ENCODE results near the gene TRIM43. TPM values are rescaled to one million over a fixed set of nuclear protein-coding genes. Genes with fewer than 3 reads are reported as not detected.
"Not testable (repeated sequence)": the region's sequence is repeated elsewhere in the genome, so short reads cannot be mapped to it uniquely, and the experiment has no call there.

The TRIM43 gene
- total and polyA plus RNA-seq, 2 donors (not counting 1 experiment from before 2014, with no cell fraction given), result not detected

DNA sequence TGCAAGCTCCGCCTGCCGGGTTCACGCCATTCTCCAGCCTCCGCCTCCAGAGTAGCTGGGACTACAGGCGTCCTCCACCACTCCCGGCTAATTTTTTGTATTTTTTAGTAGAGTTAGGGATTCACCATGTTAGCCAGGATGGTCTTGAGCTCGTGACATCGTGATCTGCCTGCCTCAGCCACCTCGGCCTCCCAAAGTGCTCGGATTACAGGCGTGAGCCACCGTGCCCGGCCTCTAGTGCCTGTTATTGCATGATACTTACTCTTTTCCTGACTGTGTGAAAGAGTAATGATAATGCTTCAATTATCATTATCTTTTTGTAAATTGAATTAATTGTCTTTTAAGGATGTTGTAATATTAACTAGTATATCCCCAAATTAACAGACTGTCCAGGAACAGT, 1.2 kb downstream of the TRIM43 start:
- not testable (repeated sequence) for H4K20me1 ChIP-seq (ENCODE audit: control insufficient read depth, extremely low read depth, insufficient read depth, low read length); H3K27ac ChIP-seq (ENCODE audit: insufficient read depth, low read length); H3K4me1 ChIP-seq (ENCODE audit: control insufficient read depth, extremely low read depth, insufficient read depth, low read length); H3K36me3 ChIP-seq (ENCODE audit: control insufficient read depth, insufficient read depth, low read length); H3K9me3 ChIP-seq (ENCODE audit: control insufficient read depth, insufficient read depth, low read depth, low read length); H3K9ac ChIP-seq (ENCODE audit: insufficient read depth, low read length); H3K79me2 ChIP-seq (ENCODE audit: control insufficient read depth, insufficient read depth, low read length); H3K4me2 ChIP-seq (ENCODE audit: extremely low read depth, insufficient read depth, low read length); H2AFZ ChIP-seq (ENCODE audit: low read length); H3K4me3 ChIP-seq (replicated peaks in 1 of 4; ENCODE audit: control extremely low read depth in 1 of 4, insufficient read depth in 1 of 4, low read depth in 3 of 4, low read length in 4 of 4); DNase-seq (ENCODE audit: low read depth in 2 of 2); H3K27me3 ChIP-seq (ENCODE audit: control insufficient read depth, insufficient read depth, low read length)

DNA sequence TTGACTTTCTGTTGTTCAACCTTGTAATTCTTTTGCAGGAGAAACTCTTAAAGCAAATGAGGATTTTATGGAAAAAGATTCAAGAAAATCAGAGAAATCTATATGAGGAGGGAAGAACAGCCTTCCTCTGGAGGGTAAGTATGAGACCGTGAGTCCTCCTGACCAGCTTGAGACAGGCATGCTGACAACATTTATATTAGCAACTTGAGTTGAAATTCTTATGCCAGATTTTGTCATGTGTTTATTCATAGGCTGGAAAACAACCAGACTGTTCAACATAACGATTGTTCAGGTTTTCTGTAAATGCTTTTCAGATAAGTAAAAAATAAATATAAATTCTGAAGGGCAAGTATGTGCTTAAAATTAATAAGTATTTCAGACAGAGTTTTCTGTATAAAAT, 3.2 kb downstream of the TRIM43 start:
- not testable (repeated sequence) for H4K20me1 ChIP-seq (ENCODE audit: control insufficient read depth, extremely low read depth, insufficient read depth, low read length); H3K4me3 ChIP-seq (replicated peaks in 1 of 4; ENCODE audit: control extremely low read depth in 1 of 4, insufficient read depth in 1 of 4, low read depth in 3 of 4, low read length in 4 of 4); H2AFZ ChIP-seq (ENCODE audit: low read length); H3K9me3 ChIP-seq (ENCODE audit: control insufficient read depth, insufficient read depth, low read depth, low read length); H3K27me3 ChIP-seq (ENCODE audit: control insufficient read depth, insufficient read depth, low read length); DNase-seq (ENCODE audit: low read depth in 2 of 2); H3K4me1 ChIP-seq (ENCODE audit: control insufficient read depth, extremely low read depth, insufficient read depth, low read length); H3K36me3 ChIP-seq (ENCODE audit: control insufficient read depth, insufficient read depth, low read length); H3K27ac ChIP-seq (ENCODE audit: insufficient read depth, low read length); H3K9ac ChIP-seq (ENCODE audit: insufficient read depth, low read length); H3K79me2 ChIP-seq (ENCODE audit: control insufficient read depth, insufficient read depth, low read length); H3K4me2 ChIP-seq (ENCODE audit: extremely low read depth, insufficient read depth, low read length)

DNA sequence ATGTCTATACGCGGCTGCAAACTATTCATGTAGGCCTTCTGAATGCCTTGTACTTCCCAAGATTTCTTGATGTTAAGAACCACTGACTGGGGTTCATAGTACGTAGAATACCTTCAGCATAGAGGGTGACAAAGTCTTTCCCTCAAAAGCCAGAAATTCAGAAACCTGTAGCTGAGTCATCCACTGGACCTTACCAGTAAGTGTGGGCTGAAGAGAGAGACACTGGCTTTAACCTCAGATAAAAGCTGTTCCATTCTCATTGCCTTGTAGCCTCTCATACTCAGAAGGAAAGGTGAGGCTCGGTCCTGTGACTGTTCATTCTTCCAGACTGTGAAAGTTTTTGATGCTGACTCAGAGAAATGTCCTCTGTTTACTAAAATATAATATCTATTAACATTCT, 9.5 kb downstream of the TRIM43 start:
- H3K4me1 ChIP-seq (ENCODE audit: control insufficient read depth, extremely low read depth, insufficient read depth, low read length); DNase-seq (ENCODE audit: low read depth in 2 of 2); H3K36me3 ChIP-seq (ENCODE audit: control insufficient read depth, insufficient read depth, low read length); H3K79me2 ChIP-seq (ENCODE audit: control insufficient read depth, insufficient read depth, low read length); H3K9ac ChIP-seq (ENCODE audit: insufficient read depth, low read length); H3K9me3 ChIP-seq (ENCODE audit: control insufficient read depth, insufficient read depth, low read depth, low read length); H2AFZ ChIP-seq (ENCODE audit: low read length); H3K4me2 ChIP-seq (ENCODE audit: extremely low read depth, insufficient read depth, low read length); H3K27ac ChIP-seq (ENCODE audit: insufficient read depth, low read length); H3K4me3 ChIP-seq (replicated peaks in 1 of 4; ENCODE audit: control extremely low read depth in 1 of 4, insufficient read depth in 1 of 4, low read depth in 3 of 4, low read length in 4 of 4); H3K27me3 ChIP-seq (ENCODE audit: control insufficient read depth, insufficient read depth, low read length); H4K20me1 ChIP-seq (ENCODE audit: control insufficient read depth, extremely low read depth, insufficient read depth, low read length): not testable (repeated sequence)

DNA sequence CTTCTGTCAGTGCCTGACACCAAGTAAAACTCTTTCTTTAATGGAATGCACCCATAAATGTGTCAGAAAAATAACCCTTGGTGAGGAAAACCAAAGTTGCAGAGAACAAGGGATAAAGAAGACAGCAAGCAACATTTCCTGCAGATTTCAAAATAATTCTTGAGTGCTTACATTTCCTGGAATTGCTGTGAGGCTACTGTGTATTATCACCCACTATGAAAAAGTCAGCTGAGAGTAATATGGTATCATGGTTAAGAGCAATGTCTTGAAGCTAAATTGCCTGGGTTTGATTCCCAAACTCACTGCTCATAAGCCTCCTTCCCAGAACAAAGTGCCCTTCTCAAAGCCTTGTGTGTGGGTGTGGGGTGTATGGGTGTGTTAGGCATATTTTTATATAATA, 10.3 kb downstream of the TRIM43 start:
- H3K27ac ChIP-seq (ENCODE audit: insufficient read depth, low read length); H3K36me3 ChIP-seq (ENCODE audit: control insufficient read depth, insufficient read depth, low read length); H2AFZ ChIP-seq (ENCODE audit: low read length); H3K4me2 ChIP-seq (ENCODE audit: extremely low read depth, insufficient read depth, low read length); H3K4me3 ChIP-seq (replicated peaks in 1 of 4; ENCODE audit: control extremely low read depth in 1 of 4, insufficient read depth in 1 of 4, low read depth in 3 of 4, low read length in 4 of 4); DNase-seq (ENCODE audit: low read depth in 2 of 2); H3K79me2 ChIP-seq (ENCODE audit: control insufficient read depth, insufficient read depth, low read length); H3K4me1 ChIP-seq (ENCODE audit: control insufficient read depth, extremely low read depth, insufficient read depth, low read length); H3K9ac ChIP-seq (ENCODE audit: insufficient read depth, low read length); H3K27me3 ChIP-seq (ENCODE audit: control insufficient read depth, insufficient read depth, low read length); H3K9me3 ChIP-seq (ENCODE audit: control insufficient read depth, insufficient read depth, low read depth, low read length); H4K20me1 ChIP-seq (ENCODE audit: control insufficient read depth, extremely low read depth, insufficient read depth, low read length): not testable (repeated sequence)

DNA sequence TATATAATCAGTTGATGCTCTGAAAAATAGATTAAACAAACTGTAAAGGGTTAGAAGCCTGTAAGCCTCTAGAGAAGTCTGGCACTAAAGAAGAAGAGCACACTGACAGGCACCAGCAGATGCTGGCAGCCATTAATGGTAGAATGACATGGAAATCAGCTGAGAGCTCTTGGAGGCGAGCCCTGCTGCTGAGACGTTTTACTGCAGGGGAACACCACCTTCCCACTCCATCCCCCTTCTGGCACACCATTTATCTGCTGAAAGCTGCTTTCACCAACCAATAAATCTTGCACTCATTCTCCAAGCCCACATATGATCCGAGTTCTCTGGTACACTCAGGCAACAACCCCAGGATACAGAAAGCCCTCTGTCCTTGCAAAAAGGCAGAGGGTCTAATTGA, 16.6 kb downstream of the TRIM43 start:
- H3K9me3 ChIP-seq (ENCODE audit: control insufficient read depth, insufficient read depth, low read depth, low read length); H3K27me3 ChIP-seq (ENCODE audit: control insufficient read depth, insufficient read depth, low read length); H4K20me1 ChIP-seq (ENCODE audit: control insufficient read depth, extremely low read depth, insufficient read depth, low read length): not testable (repeated sequence)

DNA sequence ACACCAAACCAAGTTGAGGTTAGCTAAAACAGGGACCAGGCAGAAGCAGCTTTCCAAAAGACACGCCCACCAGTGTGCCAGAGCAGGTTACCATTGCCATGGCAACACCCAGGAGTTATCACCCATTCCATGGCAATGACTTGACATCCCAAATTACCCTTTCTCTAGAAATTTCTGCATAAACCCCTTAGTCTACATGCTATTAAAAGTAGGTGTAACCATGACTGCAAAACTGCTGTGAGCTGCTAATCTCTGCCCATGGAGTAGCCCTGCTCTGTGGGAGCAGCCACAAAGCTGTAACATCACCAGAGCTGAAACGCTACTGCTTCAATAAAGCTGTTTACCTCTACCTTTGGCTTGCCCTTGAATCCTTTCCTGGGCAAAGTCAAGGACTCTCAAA, 18.0 kb downstream of the TRIM43 start:
- not testable (repeated sequence) for H3K4me3 ChIP-seq (replicated peaks in 1 of 4; ENCODE audit: control extremely low read depth in 1 of 4, insufficient read depth in 1 of 4, low read depth in 3 of 4, low read length in 4 of 4); DNase-seq (ENCODE audit: low read depth in 2 of 2); H3K9ac ChIP-seq (ENCODE audit: insufficient read depth, low read length); H3K4me1 ChIP-seq (ENCODE audit: control insufficient read depth, extremely low read depth, insufficient read depth, low read length); H3K4me2 ChIP-seq (ENCODE audit: extremely low read depth, insufficient read depth, low read length); H3K79me2 ChIP-seq (ENCODE audit: control insufficient read depth, insufficient read depth, low read length); H3K9me3 ChIP-seq (ENCODE audit: control insufficient read depth, insufficient read depth, low read depth, low read length); H3K27ac ChIP-seq (ENCODE audit: insufficient read depth, low read length); H4K20me1 ChIP-seq (ENCODE audit: control insufficient read depth, extremely low read depth, insufficient read depth, low read length); H2AFZ ChIP-seq (ENCODE audit: low read length); H3K27me3 ChIP-seq (ENCODE audit: control insufficient read depth, insufficient read depth, low read length); H3K36me3 ChIP-seq (ENCODE audit: control insufficient read depth, insufficient read depth, low read length)

More for the DNA sequence above, 16.6 kb downstream of the TRIM43 start:
- not testable (repeated sequence) for H3K9ac ChIP-seq (ENCODE audit: insufficient read depth, low read length); H3K36me3 ChIP-seq (ENCODE audit: control insufficient read depth, insufficient read depth, low read length); H3K4me3 ChIP-seq (replicated peaks in 1 of 4; ENCODE audit: control extremely low read depth in 1 of 4, insufficient read depth in 1 of 4, low read depth in 3 of 4, low read length in 4 of 4); H3K4me1 ChIP-seq (ENCODE audit: control insufficient read depth, extremely low read depth, insufficient read depth, low read length); H3K79me2 ChIP-seq (ENCODE audit: control insufficient read depth, insufficient read depth, low read length); DNase-seq (ENCODE audit: low read depth in 2 of 2); H3K4me2 ChIP-seq (ENCODE audit: extremely low read depth, insufficient read depth, low read length); H2AFZ ChIP-seq (ENCODE audit: low read length); H3K27ac ChIP-seq (ENCODE audit: insufficient read depth, low read length)

DNA sequence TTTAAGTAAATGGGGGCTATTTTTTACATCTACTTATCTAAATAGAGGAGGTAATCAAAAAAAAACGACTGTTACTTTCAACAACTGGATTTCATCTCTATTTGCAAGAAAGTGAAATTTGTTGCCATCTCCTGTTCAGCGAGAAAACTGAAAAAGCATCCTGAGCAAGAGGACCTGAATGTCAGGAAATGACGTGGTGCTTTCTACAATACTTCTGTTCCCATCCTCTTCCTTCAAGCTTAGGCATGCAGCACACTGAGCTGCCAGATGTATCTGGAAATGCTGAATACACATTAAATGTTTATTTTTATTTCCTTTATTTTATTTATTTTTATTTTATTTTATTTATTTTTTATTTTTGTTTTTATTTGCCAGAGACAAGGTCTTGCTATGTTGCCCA, 21.2 kb downstream of the TRIM43 start:
- not testable (repeated sequence) for H3K9me3 ChIP-seq (ENCODE audit: control insufficient read depth, insufficient read depth, low read depth, low read length); H2AFZ ChIP-seq (ENCODE audit: low read length); H3K27me3 ChIP-seq (ENCODE audit: control insufficient read depth, insufficient read depth, low read length); DNase-seq (ENCODE audit: low read depth in 2 of 2); H3K4me3 ChIP-seq (replicated peaks in 1 of 4; ENCODE audit: control extremely low read depth in 1 of 4, insufficient read depth in 1 of 4, low read depth in 3 of 4, low read length in 4 of 4); H3K4me1 ChIP-seq (ENCODE audit: control insufficient read depth, extremely low read depth, insufficient read depth, low read length); H3K9ac ChIP-seq (ENCODE audit: insufficient read depth, low read length); H3K4me2 ChIP-seq (ENCODE audit: extremely low read depth, insufficient read depth, low read length); H3K27ac ChIP-seq (ENCODE audit: insufficient read depth, low read length); H3K79me2 ChIP-seq (ENCODE audit: control insufficient read depth, insufficient read depth, low read length); H4K20me1 ChIP-seq (ENCODE audit: control insufficient read depth, extremely low read depth, insufficient read depth, low read length); H3K36me3 ChIP-seq (ENCODE audit: control insufficient read depth, insufficient read depth, low read length)
